ENCODE data around the gene CSRNP3.
"Not testable (repeated sequence)": the region's sequence is repeated elsewhere in the genome, so short reads cannot be mapped to it uniquely, and the experiment has no call there.

The CSRNP3 gene

GRCh38 chr2:165662720-165663119 lies 193.2 kb downstream of the CSRNP3 start:
- in situ Hi-C loops (cut with HindIII; ENCODE audit: low sequenced_read_pairs) = no loop called here
- no peak overlapping the region for H3K4me3 ChIP-seq (ENCODE audit: low read depth, low read length)
- DNase-seq (ENCODE audit: low read depth) = no peak
- TF ChIP-seq CTCF (IDR thresholded peaks at IDR 0.05; ENCODE audit: low read depth, low read length, missing control alignments) = no peak

DNA sequence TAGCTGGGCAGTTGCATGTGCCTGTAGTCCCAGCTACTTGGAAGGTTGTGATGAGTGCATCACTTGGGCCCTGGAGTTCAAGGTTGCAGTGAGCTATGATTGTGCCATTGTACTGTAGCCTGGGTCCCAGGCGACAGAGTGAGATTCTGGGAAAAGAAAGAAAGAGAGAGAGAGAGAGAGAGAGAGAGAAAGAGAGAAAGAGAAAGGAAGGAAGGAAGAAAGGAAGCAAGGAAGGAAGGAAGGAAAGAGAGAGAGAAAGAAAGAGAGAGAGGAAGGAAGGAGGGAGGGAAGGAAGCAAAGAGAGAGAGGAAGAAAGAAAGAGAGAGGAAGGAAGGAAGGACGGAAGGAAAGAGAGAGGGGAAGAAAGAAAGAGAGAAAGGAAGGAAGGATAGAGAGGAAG lies 196.1 kb downstream of the CSRNP3 start:
- no peak for TF ChIP-seq CTCF (IDR thresholded peaks at IDR 0.05; ENCODE audit: low read depth, low read length, missing control alignments)
- in situ Hi-C loops (cut with HindIII; ENCODE audit: low sequenced_read_pairs) = no loop called here
- no peak overlapping the region for H3K4me3 ChIP-seq (ENCODE audit: low read depth, low read length)
- DNase-seq (ENCODE audit: low read depth) = no peak

GRCh38 chr2:165666073-165666472 lies 196.6 kb downstream of the CSRNP3 start:
- in situ Hi-C loops (cut with HindIII; ENCODE audit: low sequenced_read_pairs); H3K4me3 ChIP-seq (ENCODE audit: low read depth, low read length); DNase-seq (ENCODE audit: low read depth): not testable (repeated sequence)

GRCh38 chr2:165666605-165667004 lies 197.1 kb downstream of the CSRNP3 start:
- in situ Hi-C loops (cut with HindIII; ENCODE audit: low sequenced_read_pairs) = no loop called here

GRCh38 chr2:165667375-165667774 lies 197.9 kb downstream of the CSRNP3 start:
- in situ Hi-C loops (cut with HindIII; ENCODE audit: low sequenced_read_pairs) = no loop called here
- no peak for TF ChIP-seq CTCF (IDR thresholded peaks at IDR 0.05; ENCODE audit: low read depth, low read length, missing control alignments)
- no peak overlapping the region for H3K4me3 ChIP-seq (ENCODE audit: low read depth, low read length)
- no peak for DNase-seq (ENCODE audit: low read depth)

More at GRCh38 chr2:165666605-165667004, 197.1 kb downstream of the CSRNP3 start:
- no peak for TF ChIP-seq CTCF (IDR thresholded peaks at IDR 0.05; ENCODE audit: low read depth, low read length, missing control alignments)
- DNase-seq (ENCODE audit: low read depth) = no peak
- no peak overlapping the region for H3K4me3 ChIP-seq (ENCODE audit: low read depth, low read length)

DNA sequence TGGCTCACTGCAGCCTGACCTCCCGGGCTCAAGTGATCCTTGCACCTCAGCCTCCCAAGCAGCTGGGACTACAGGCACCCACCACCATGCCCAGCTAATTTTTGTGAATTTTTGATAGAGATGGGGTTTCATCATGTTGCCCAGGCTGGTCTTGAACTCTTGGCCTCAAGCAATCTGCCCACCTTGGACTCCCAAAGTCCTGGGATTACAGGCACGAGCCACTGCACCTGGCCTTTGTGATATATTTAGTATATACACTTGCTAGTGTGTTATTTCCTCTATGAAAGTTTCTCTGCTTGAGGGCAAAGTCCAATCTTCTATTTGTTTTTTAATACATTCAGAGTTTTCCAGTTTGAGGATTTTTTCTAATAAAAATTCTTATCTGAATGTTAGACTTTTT lies 205.3 kb downstream of the CSRNP3 start:
- TF ChIP-seq CTCF (IDR thresholded peaks at IDR 0.05; ENCODE audit: low read depth, low read length, missing control alignments) = no peak

DNA sequence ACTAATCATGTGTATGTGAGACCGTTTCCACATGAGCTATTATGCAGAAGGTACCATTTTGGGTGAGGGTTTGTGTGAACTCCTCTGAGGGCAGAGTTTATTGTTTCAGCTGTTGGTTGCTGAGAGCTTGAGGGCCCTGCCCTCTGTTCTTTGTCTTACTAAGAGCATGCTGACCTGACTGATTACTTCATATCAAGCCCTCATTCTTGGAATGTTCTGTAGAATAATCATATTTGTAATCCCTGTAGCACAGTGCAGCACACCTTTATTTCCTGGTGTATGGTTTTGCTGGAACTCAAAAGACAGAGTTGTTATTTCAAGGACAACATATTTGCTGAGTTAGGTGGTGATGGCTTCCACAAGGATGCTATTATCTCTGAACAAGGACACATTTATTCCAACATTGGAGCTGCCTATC lies 206.1 kb downstream of the CSRNP3 start:
- no peak for TF ChIP-seq CTCF (IDR thresholded peaks at IDR 0.05; ENCODE audit: low read depth, low read length, missing control alignments)
- no peak overlapping the region for H3K4me3 ChIP-seq (ENCODE audit: low read depth, low read length)
- DNase-seq (ENCODE audit: low read depth) = no peak
- in situ Hi-C loops (cut with HindIII; ENCODE audit: low sequenced_read_pairs) = no loop called here

More for the DNA sequence above, 205.3 kb downstream of the CSRNP3 start:
- DNase-seq (ENCODE audit: low read depth) = no peak
- in situ Hi-C loops (cut with HindIII; ENCODE audit: low sequenced_read_pairs) = no loop called here
- no peak overlapping the region for H3K4me3 ChIP-seq (ENCODE audit: low read depth, low read length)

Measured in astrocyte of the cerebellum (primary cell).